ENCODE data around the gene MPPED1. TPM values are rescaled to one million over a fixed set of nuclear protein-coding genes. Genes with fewer than 3 reads are reported as not detected.

The MPPED1 gene
- total and polyA plus RNA-seq, 2 donors (not counting 1 experiment from before 2014, with no cell fraction given) = not detected

GRCh38 chr22:43554259-43554636 is 142.4 kb downstream of the MPPED1 start:
- Histone ChIP-seq H2AFZ (ENCODE audit: low read length) (no peak overlapping the region), H3K27me3 (ENCODE audit: control insufficient read depth, insufficient read depth, low read length) (no peaks in the 10 kb centered on the region), H3K4me1 (ENCODE audit: control insufficient read depth, extremely low read depth, insufficient read depth, low read length) (no peaks in the 10 kb centered on the region), H3K4me3 (replicated peaks in 1 of 4; ENCODE audit: control extremely low read depth in 1 of 4, insufficient read depth in 1 of 4, low read depth in 3 of 4, low read length in 4 of 4) (no peak overlapping the region), H3K9ac (ENCODE audit: insufficient read depth, low read length) (no peak overlapping the region), H4K20me1 (ENCODE audit: control insufficient read depth, extremely low read depth, insufficient read depth, low read length) (no peaks in the 10 kb centered on the region), H3K36me3 (ENCODE audit: control insufficient read depth, insufficient read depth, low read length) (no peaks in the 10 kb centered on the region), H3K79me2 (ENCODE audit: control insufficient read depth, insufficient read depth, low read length) (no peaks in the 10 kb centered on the region), H3K27ac (ENCODE audit: insufficient read depth, low read length) (no peak overlapping the region), H3K4me2 (ENCODE audit: extremely low read depth, insufficient read depth, low read length) (no peak overlapping the region), H3K9me3 (ENCODE audit: control insufficient read depth, insufficient read depth, low read depth, low read length) (no peaks in the 10 kb centered on the region)
- DNase-seq (ENCODE audit: low read depth in 2 of 2) = no peak
- TF ChIP-seq CTCF (conservative IDR thresholded peaks at IDR 0.05 in 1 of 2, IDR thresholded peaks at IDR 0.05 in 1 of 2; ENCODE audit: low read depth in 1 of 2, low read length in 2 of 2) (no peak), EZH2 (IDR thresholded peaks at IDR 0.05; ENCODE audit: low read length, missing control alignments) (no peak)

GRCh38 chr22:43554694-43555365 is 143.0 kb downstream of the MPPED1 start:
- Histone ChIP-seq H3K27me3 (ENCODE audit: control insufficient read depth, insufficient read depth, low read length) (no peaks in the 10 kb centered on the region), H3K4me2 (ENCODE audit: extremely low read depth, insufficient read depth, low read length) (no peak overlapping the region), H2AFZ (ENCODE audit: low read length) (no peak overlapping the region), H3K9me3 (ENCODE audit: control insufficient read depth, insufficient read depth, low read depth, low read length) (no peaks in the 10 kb centered on the region), H3K27ac (ENCODE audit: insufficient read depth, low read length) (no peak overlapping the region), H3K4me3 (replicated peaks in 1 of 4; ENCODE audit: control extremely low read depth in 1 of 4, insufficient read depth in 1 of 4, low read depth in 3 of 4, low read length in 4 of 4) (no peak overlapping the region), H3K9ac (ENCODE audit: insufficient read depth, low read length) (no peak overlapping the region), H3K36me3 (ENCODE audit: control insufficient read depth, insufficient read depth, low read length) (no peaks in the 10 kb centered on the region), H4K20me1 (ENCODE audit: control insufficient read depth, extremely low read depth, insufficient read depth, low read length) (no peaks in the 10 kb centered on the region), H3K79me2 (ENCODE audit: control insufficient read depth, insufficient read depth, low read length) (no peaks in the 10 kb centered on the region), H3K4me1 (ENCODE audit: control insufficient read depth, extremely low read depth, insufficient read depth, low read length) (no peaks in the 10 kb centered on the region)
- no peak for DNase-seq (ENCODE audit: low read depth in 2 of 2)
- TF ChIP-seq CTCF (conservative IDR thresholded peaks at IDR 0.05 in 1 of 2, IDR thresholded peaks at IDR 0.05 in 1 of 2; ENCODE audit: low read depth in 1 of 2, low read length in 2 of 2) (no peak), EZH2 (IDR thresholded peaks at IDR 0.05; ENCODE audit: low read length, missing control alignments) (no peak)

- Histone ChIP-seq H3K27me3 (ENCODE audit: control insufficient read depth, insufficient read depth, low read length) (no peaks in the 10 kb centered on the region), H3K79me2 (ENCODE audit: control insufficient read depth, insufficient read depth, low read length) (no peaks in the 10 kb centered on the region), H3K27ac (ENCODE audit: insufficient read depth, low read length) (no peak overlapping the region), H4K20me1 (ENCODE audit: control insufficient read depth, extremely low read depth, insufficient read depth, low read length) (no peaks in the 10 kb centered on the region), H3K9me3 (ENCODE audit: control insufficient read depth, insufficient read depth, low read depth, low read length) (no peaks in the 10 kb centered on the region), H3K36me3 (ENCODE audit: control insufficient read depth, insufficient read depth, low read length) (no peaks in the 10 kb centered on the region), H3K4me3 (replicated peaks in 1 of 4; ENCODE audit: control extremely low read depth in 1 of 4, insufficient read depth in 1 of 4, low read depth in 3 of 4, low read length in 4 of 4) (no peak overlapping the region), H3K4me2 (ENCODE audit: extremely low read depth, insufficient read depth, low read length) (no peak overlapping the region), H2AFZ (ENCODE audit: low read length) (no peak overlapping the region), H3K9ac (ENCODE audit: insufficient read depth, low read length) (no peak overlapping the region), H3K4me1 (ENCODE audit: control insufficient read depth, extremely low read depth, insufficient read depth, low read length) (no peaks in the 10 kb centered on the region)
- TF ChIP-seq EZH2 (IDR thresholded peaks at IDR 0.05; ENCODE audit: low read length, missing control alignments) (no peak), CTCF (conservative IDR thresholded peaks at IDR 0.05 in 1 of 2, IDR thresholded peaks at IDR 0.05 in 1 of 2; ENCODE audit: low read depth in 1 of 2, low read length in 2 of 2) (no peak)
- no peak for DNase-seq (ENCODE audit: low read depth in 2 of 2)
Measured at GRCh38 chr22:43555561-43556515, 144.0 kb downstream of the MPPED1 start.
